Memory B cell (primary cell): Measurements from ENCODE around the gene DMD.

Experiments
- ATAC-seq: fragments of 150-1000 bp; cut with Tn5 transposase; 2 replicates; pipeline ENCODE4 v1.10.0; 2021; ENCODE audit warnings: low read depth, mild to moderate bottlenecking, moderate library complexity
- DNase-seq, 2 donors: peaks; one replicate each; pipeline ENCODE4 v3.0.0; 2022; ENCODE audit warnings: low spot score in 2 of 2
- H3K27ac Mint-ChIP-seq: one replicate; pipeline ENCODE4 v1.8.0; 2022; ENCODE audit warnings: mild to moderate bottlenecking, moderate library complexity, mixed read lengths
- H3K27me3 Mint-ChIP-seq: one replicate; pipeline ENCODE4 v1.8.0; 2022; ENCODE audit warnings: mixed read lengths
- H3K36me3 Mint-ChIP-seq: one replicate; pipeline ENCODE4 v1.8.0; 2022; ENCODE audit warnings: mild to moderate bottlenecking, mixed read lengths
- H3K4me1 Mint-ChIP-seq: one replicate; pipeline ENCODE4 v1.8.0; 2022; ENCODE audit warnings: mixed read lengths
- H3K4me3 Mint-ChIP-seq: one replicate; pipeline ENCODE4 v1.8.0; 2022; ENCODE audit warnings: mild to moderate bottlenecking, moderate library complexity, mixed read lengths
- H3K9me3 Mint-ChIP-seq: one replicate; pipeline ENCODE4 v1.8.0; 2022; ENCODE audit warnings: mixed read lengths

Gene DMD

DNA sequence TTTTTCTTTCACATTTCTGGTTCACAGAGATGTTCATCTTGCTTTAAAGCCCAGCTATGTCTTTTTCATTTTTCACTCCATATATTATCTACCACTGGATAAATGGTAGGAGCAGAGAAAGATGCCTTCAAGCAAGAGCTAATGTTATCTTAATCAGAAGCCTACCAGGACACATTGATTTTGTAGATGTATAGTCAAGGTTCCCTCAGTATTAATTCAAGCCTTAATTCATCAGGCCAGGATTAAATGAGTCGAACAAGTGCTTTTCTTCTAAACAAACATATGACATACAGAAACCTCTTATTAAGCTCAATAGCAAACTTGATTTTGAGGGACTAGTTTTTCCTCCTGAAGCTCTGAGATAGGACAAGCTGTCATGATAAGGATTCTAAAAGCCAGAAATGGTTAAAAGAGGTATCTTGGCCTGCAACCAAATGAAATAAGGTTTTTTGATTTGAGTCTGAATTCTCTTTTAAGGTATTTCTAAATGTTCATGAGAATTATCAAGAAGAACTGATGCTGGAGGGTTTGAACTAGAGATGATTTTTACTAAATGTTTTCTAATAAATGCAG lies 2057.8 kb downstream of the DMD start:
- no peaks in the 10 kb centered on the region for H3K27me3 Mint-ChIP-seq

GRCh38 chrX:31147175-31147574 lies 2064.2 kb downstream of the DMD start:
- DNase-seq (no peak), ATAC-seq (no peak)
- no peaks in the 10 kb centered on the region for H3K36me3 Mint-ChIP-seq
- no peaks in the 10 kb centered on the region for H3K27me3 Mint-ChIP-seq
- H3K4me3 Mint-ChIP-seq, result no peak overlapping the region
- H3K4me1 Mint-ChIP-seq, result no peaks in the 10 kb centered on the region
- H3K27ac Mint-ChIP-seq, result no peak overlapping the region
- H3K9me3 Mint-ChIP-seq, result no peaks in the 10 kb centered on the region

More for the DNA sequence above, 2057.8 kb downstream of the DMD start:
- H3K4me3 Mint-ChIP-seq, result no peak overlapping the region
- H3K36me3 Mint-ChIP-seq, result no peaks in the 10 kb centered on the region
- no peaks in the 10 kb centered on the region for H3K4me1 Mint-ChIP-seq
- DNase-seq (no peak), ATAC-seq (no peak)
- no peaks in the 10 kb centered on the region for H3K9me3 Mint-ChIP-seq
- H3K27ac Mint-ChIP-seq, result no peak overlapping the region

DNA sequence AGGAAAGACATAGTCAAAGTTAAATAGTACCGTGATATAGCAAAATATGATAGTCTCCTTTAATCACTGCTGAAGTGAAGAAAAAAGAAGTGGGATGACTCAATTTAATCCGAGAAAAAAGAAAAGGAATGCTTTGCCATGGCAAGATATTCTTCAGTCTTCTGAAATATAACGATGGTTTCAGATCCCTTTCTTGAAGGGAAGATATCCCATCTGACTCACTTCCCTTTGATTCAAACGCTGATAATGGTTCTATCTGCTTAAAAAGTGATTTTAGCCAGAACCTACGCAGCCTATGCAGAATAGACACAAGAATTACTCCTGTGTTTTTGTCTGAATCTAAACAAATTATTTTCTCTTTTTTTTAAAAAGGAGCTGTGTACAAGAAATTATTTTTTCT lies 2071.4 kb downstream of the DMD start:
- ATAC-seq, result no peak
- H3K4me1 Mint-ChIP-seq, result peaks cover 5% of the 10 kb centered on the region
- DNase-seq, result no peak
- no peaks in the 10 kb centered on the region for H3K27me3 Mint-ChIP-seq
- H3K9me3 Mint-ChIP-seq, result peaks cover 1% of the 10 kb centered on the region
- H3K36me3 Mint-ChIP-seq, result no peaks in the 10 kb centered on the region
- no peak overlapping the region for H3K4me3 Mint-ChIP-seq
- no peak overlapping the region for H3K27ac Mint-ChIP-seq

DNA sequence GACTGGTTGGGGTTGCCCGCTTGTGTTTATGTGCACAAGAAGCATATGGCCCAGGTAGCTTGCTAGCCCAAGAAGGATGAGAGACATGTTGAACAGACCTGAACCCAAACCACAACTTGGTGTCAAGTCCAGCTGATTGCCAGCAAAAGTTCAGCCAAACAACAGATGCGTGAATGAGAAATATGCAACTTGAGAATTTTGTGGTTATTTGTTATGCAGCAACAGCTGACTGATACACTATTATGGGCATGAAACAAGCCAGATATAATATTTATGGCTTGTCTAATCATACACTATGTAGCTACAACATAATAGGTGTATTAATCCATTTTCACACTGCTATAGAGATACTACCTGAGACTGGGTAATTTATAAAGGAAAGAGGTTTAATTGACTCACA lies 2073.2 kb downstream of the DMD start:
- H3K4me3 Mint-ChIP-seq, result no peak overlapping the region
- no peak overlapping the region for H3K27ac Mint-ChIP-seq
- no peaks in the 10 kb centered on the region for H3K36me3 Mint-ChIP-seq
- H3K4me1 Mint-ChIP-seq, result peaks cover 5% of the 10 kb centered on the region
- H3K9me3 Mint-ChIP-seq, result peaks cover 1% of the 10 kb centered on the region
- DNase-seq (no peak), ATAC-seq (no peak)
- no peaks in the 10 kb centered on the region for H3K27me3 Mint-ChIP-seq

- Mint-ChIP-seq H3K4me3 (peak overlapping the region; percentile 67), H3K27ac (no peak overlapping the region), H3K27me3 (no peaks in the 10 kb centered on the region), H3K4me1 (peaks cover 5% of the 10 kb centered on the region), H3K36me3 (no peaks in the 10 kb centered on the region), H3K9me3 (peaks cover 1% of the 10 kb centered on the region)
- ATAC-seq (peak; percentile 91), DNase-seq (peak in 1 of 2 donors; percentile 11)
Observed at GRCh38 chrX:31136144-31136611, 2075.2 kb downstream of the DMD start.

DNA sequence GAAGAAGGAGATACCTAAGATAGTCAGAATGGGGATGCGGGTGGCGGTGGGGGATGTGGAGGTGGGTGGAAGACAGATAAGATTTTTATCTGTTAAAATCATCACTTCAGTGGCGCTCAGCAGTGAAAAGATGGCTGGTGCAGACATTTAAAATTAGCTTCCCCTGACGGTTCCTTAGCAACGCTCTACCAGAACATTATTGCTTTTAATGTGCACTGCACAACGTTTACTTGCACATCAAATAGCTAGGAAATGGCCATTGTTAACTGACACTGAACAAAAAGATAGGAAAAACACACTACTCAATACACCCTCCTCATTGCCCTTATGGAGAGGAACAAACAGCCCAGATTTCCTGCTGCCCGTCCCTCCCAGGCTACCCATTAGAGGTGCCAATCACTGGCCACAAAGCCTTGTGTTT lies 2078.5 kb downstream of the DMD start:
- ATAC-seq, result no peak
- H3K36me3 Mint-ChIP-seq, result no peaks in the 10 kb centered on the region
- DNase-seq, result no peak
- peaks cover 5% of the 10 kb centered on the region for H3K4me1 Mint-ChIP-seq
- H3K9me3 Mint-ChIP-seq, result no peaks in the 10 kb centered on the region
- H3K27me3 Mint-ChIP-seq, result no peaks in the 10 kb centered on the region
- H3K4me3 Mint-ChIP-seq, result no peak overlapping the region
- H3K27ac Mint-ChIP-seq, result no peak overlapping the region

- ATAC-seq, result no peak
- H3K4me1 Mint-ChIP-seq, result peaks cover 3% of the 10 kb centered on the region
- H3K9me3 Mint-ChIP-seq, result no peaks in the 10 kb centered on the region
- H3K4me3 Mint-ChIP-seq, result no peak overlapping the region
- no peaks in the 10 kb centered on the region for H3K27me3 Mint-ChIP-seq
- H3K36me3 Mint-ChIP-seq, result peaks cover 6% of the 10 kb centered on the region
- no peak overlapping the region for H3K27ac Mint-ChIP-seq
- no peak for DNase-seq
Observed at GRCh38 chrX:31130457-31131220, 2080.7 kb downstream of the DMD start.

DNA sequence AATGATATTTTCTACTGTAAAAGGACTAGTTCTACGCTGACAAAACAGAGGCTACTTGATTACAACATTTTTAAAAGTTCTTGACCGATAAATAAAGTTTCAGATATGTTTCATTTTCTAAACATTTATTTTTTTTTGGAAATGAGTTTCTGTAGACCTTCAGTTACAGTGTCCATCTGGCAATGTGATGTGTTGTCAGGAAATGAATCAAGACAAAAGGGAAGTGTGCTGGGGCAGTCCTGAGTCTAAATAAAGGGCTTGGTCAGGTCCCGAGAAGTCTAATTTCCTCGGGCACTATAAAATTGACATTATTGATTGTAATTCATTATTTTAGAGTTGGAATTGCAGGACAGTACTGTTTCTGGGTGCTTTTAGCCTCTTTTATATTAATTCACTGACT lies 2082.5 kb downstream of the DMD start:
- H3K4me3 Mint-ChIP-seq, result no peak overlapping the region
- no peak for ATAC-seq
- DNase-seq, result no peak
- H3K9me3 Mint-ChIP-seq, result no peaks in the 10 kb centered on the region
- H3K4me1 Mint-ChIP-seq, result no peaks in the 10 kb centered on the region
- no peaks in the 10 kb centered on the region for H3K27me3 Mint-ChIP-seq
- peaks cover 8% of the 10 kb centered on the region for H3K36me3 Mint-ChIP-seq
- no peak overlapping the region for H3K27ac Mint-ChIP-seq

- H3K27me3 Mint-ChIP-seq, result no peaks in the 10 kb centered on the region
- H3K4me3 Mint-ChIP-seq, result no peak overlapping the region
- DNase-seq (no peak), ATAC-seq (no peak)
- no peak overlapping the region for H3K27ac Mint-ChIP-seq
- peaks cover 8% of the 10 kb centered on the region for H3K36me3 Mint-ChIP-seq
- H3K9me3 Mint-ChIP-seq, result no peaks in the 10 kb centered on the region
- no peaks in the 10 kb centered on the region for H3K4me1 Mint-ChIP-seq
Observed at GRCh38 chrX:31127716-31128115, 2083.6 kb downstream of the DMD start.

DNA sequence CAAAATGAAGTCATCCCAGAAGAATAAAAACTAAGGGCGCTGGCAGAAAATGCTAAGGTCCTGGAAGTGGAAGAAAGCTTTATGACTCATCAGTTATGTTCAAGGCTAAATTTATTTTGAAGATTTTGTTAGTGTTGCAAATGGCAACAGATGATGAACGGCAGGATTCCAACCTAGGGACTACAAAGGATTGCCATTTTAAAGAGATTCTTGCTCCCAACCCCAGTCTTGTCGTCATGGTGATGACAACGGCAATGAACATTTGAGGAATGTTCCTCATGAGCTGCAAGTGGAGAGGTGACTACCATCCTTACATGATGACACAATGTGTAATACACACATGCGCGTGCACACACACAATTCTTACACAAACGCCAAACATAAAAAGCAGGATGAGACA lies 2085.1 kb downstream of the DMD start:
- no peaks in the 10 kb centered on the region for H3K27me3 Mint-ChIP-seq
- no peak overlapping the region for H3K4me3 Mint-ChIP-seq
- no peaks in the 10 kb centered on the region for H3K9me3 Mint-ChIP-seq
- ATAC-seq, result no peak
- no peak for DNase-seq
- peaks cover 8% of the 10 kb centered on the region for H3K36me3 Mint-ChIP-seq
- H3K4me1 Mint-ChIP-seq, result no peaks in the 10 kb centered on the region
- no peak overlapping the region for H3K27ac Mint-ChIP-seq

- Mint-ChIP-seq H3K27me3 (no peaks in the 10 kb centered on the region), H3K27ac (no peak overlapping the region), H3K4me3 (no peak overlapping the region), H3K9me3 (no peaks in the 10 kb centered on the region), H3K36me3 (peaks cover 8% of the 10 kb centered on the region), H3K4me1 (no peaks in the 10 kb centered on the region)
- ATAC-seq (no peak), DNase-seq (no peak)
Observed at GRCh38 chrX:31124536-31124935, 2086.8 kb downstream of the DMD start.

GRCh38 chrX:31123335-31123734 lies 2088.0 kb downstream of the DMD start:
- DNase-seq, result no peak
- Mint-ChIP-seq H3K27ac (no peak overlapping the region), H3K36me3 (peaks cover 8% of the 10 kb centered on the region), H3K4me3 (no peak overlapping the region), H3K27me3 (no peaks in the 10 kb centered on the region), H3K4me1 (no peaks in the 10 kb centered on the region), H3K9me3 (no peaks in the 10 kb centered on the region)
- no peak for ATAC-seq

DNA sequence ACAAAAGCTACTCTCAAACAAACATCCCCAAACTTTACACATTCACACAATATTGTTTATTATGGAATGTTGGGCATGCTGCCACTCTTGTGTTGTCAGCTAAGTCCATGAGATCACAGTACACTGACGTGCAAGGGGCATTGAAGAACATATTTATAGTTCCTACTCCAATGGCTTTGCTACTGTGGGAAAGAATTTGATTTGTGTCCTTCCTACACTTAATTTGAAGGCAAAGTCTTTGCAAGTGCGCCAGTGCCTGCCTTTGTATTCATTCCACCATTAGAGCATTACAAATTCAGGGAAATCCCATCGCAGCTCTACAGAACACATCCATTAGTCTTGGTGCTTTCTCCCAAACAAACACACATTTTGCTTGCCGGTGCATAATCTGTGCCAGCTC lies 2094.1 kb downstream of the DMD start:
- Mint-ChIP-seq H3K9me3 (no peaks in the 10 kb centered on the region), H3K36me3 (no peaks in the 10 kb centered on the region), H3K27ac (no peak overlapping the region), H3K4me3 (no peak overlapping the region), H3K27me3 (peaks cover 12% of the 10 kb centered on the region), H3K4me1 (no peaks in the 10 kb centered on the region)
- DNase-seq (no peak), ATAC-seq (no peak)

GRCh38 chrX:31115398-31115797 lies 2096.0 kb downstream of the DMD start:
- Mint-ChIP-seq H3K36me3 (no peaks in the 10 kb centered on the region), H3K27me3 (peaks cover 12% of the 10 kb centered on the region), H3K9me3 (no peaks in the 10 kb centered on the region), H3K27ac (no peak overlapping the region), H3K4me3 (no peak overlapping the region), H3K4me1 (no peaks in the 10 kb centered on the region)
- no peak for DNase-seq
- no peak for ATAC-seq

DNA sequence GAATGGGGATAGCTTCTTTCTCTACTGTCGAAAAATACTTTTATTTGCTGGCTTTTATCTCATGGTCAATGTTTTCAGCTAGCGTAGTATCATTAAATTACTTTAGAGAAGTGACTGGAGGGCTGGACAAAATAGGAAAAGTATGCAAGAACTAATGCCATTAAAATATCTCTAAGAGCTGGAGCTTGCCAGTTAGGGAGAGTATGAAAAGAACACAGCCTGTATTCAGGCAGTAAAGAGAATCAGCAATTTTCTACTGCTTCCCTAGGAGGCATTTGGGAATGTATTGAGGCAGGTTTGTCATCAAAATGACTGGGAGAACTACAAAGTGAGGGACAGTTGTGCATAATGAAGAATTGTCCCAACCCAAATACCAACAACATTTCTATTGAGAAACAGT lies 2096.5 kb downstream of the DMD start:
- peaks cover 12% of the 10 kb centered on the region for H3K27me3 Mint-ChIP-seq
- no peaks in the 10 kb centered on the region for H3K9me3 Mint-ChIP-seq
- DNase-seq, result no peak
- H3K4me3 Mint-ChIP-seq, result no peak overlapping the region
- no peaks in the 10 kb centered on the region for H3K4me1 Mint-ChIP-seq
- no peak for ATAC-seq
- H3K27ac Mint-ChIP-seq, result no peak overlapping the region
- H3K36me3 Mint-ChIP-seq, result no peaks in the 10 kb centered on the region
